ENCODE data around the gene SDS. TPM values are rescaled to one million over a fixed set of nuclear protein-coding genes. Genes with fewer than 3 reads are reported as not detected.

SDS gene
- total and polyA plus RNA-seq, 2 of the 13 experiments (the other 11 are each of a cell fraction or from before 2014, with no cell fraction given), result not detected

GRCh38 chr12:113418213-113418879 lies 14.7 kb upstream of the SDS start (continued):
- TF ChIP-seq CHD2 (IDR thresholded peaks at IDR 0.05; ENCODE audit: low read depth, low read length) (no peak), E2F5 (CRISPR knock-in tag; conservative IDR thresholded peaks at IDR 0.05) (no peak), FOSL2 (CRISPR knock-in tag; IDR thresholded peaks at IDR 0.05) (peak; percentile 36; the same call in 1 of the 2 replicates), ZSCAN20 (CRISPR knock-in tag; IDR thresholded peaks at IDR 0.05; ENCODE audit: borderline replicate concordance) (no peak), XRCC5 (optimal IDR thresholded peaks at IDR 0.05; ENCODE audit: low read length) (no peak), SIX1 (CRISPR knock-in tag; IDR thresholded peaks at IDR 0.05; ENCODE audit: borderline replicate concordance) (no peak), NR2F6 (IDR thresholded peaks at IDR 0.05) (peak; percentile 92), NR2F6 (CRISPR knock-in tag; IDR thresholded peaks at IDR 0.05) (peak; percentile 91), BRF2 (CRISPR knock-in tag; IDR thresholded peaks at IDR 0.05) (no peak), YEATS4 (CRISPR knock-in tag; IDR thresholded peaks at IDR 0.05; ENCODE audit: borderline replicate concordance) (0 out of 2 replicates have a peak, but pooled peaks have one; percentile 17), THAP8 (CRISPR knock-in tag; IDR thresholded peaks at IDR 0.05; ENCODE audit: borderline replicate concordance) (no peak), ARID5B (CRISPR knock-in tag; IDR thresholded peaks at IDR 0.05) (peak; percentile 54; the same call in 1 of the 2 replicates), TFE3 (CRISPR knock-in tag; IDR thresholded peaks at IDR 0.05) (no peak), RBM39 (IDR thresholded peaks at IDR 0.05; ENCODE audit: low read depth, low read length, poor library complexity, severe bottlenecking) (no peak), RXRA (CRISPR knock-in tag; IDR thresholded peaks at IDR 0.05) (peak; percentile 96), NR2F2 (IDR thresholded peaks at IDR 0.05; ENCODE audit: borderline replicate concordance, low read depth) (peak; percentile 65; the same call in 1 of the 2 replicates), TRAFD1 (CRISPR knock-in tag; IDR thresholded peaks at IDR 0.05; ENCODE audit: borderline replicate concordance) (no peak)
